Measurements from ENCODE around the gene CEP76.

CEP76 gene

GRCh38 chr18:12656938-12657683 is 45.4 kb downstream of the CEP76 start:
- TF ChIP-seq CTCF (IDR thresholded peaks at IDR 0.05; ENCODE audit: low read depth, low read length, missing control alignments), result no peak
- no peak for DNase-seq (ENCODE audit: low read depth)
- peak overlapping the region; percentile 53 for H3K4me3 ChIP-seq (ENCODE audit: low read depth, low read length)

- no peak overlapping the region; the same call in 1 of the 2 replicates for H3K4me3 ChIP-seq (ENCODE audit: low read depth, low read length)
- TF ChIP-seq CTCF (IDR thresholded peaks at IDR 0.05; ENCODE audit: low read depth, low read length, missing control alignments), result no peak
- DNase-seq (ENCODE audit: low read depth), result no peak
Observed at GRCh38 chr18:12656605-12656937, 46.0 kb downstream of the CEP76 start.

- no peak overlapping the region for H3K4me3 ChIP-seq (ENCODE audit: low read depth, low read length)
Observed at GRCh38 chr18:12654971-12655370, 47.6 kb downstream of the CEP76 start.

GRCh38 chr18:12652861-12653401 is 49.6 kb downstream of the CEP76 start:
- TF ChIP-seq CTCF (IDR thresholded peaks at IDR 0.05; ENCODE audit: low read depth, low read length, missing control alignments), result no peak
- H3K4me3 ChIP-seq (ENCODE audit: low read depth, low read length), result no peak overlapping the region
- no peak for DNase-seq (ENCODE audit: low read depth)

More at GRCh38 chr18:12654971-12655370, 47.6 kb downstream of the CEP76 start:
- DNase-seq (ENCODE audit: low read depth), result no peak
- TF ChIP-seq CTCF (IDR thresholded peaks at IDR 0.05; ENCODE audit: low read depth, low read length, missing control alignments), result no peak

- DNase-seq (ENCODE audit: low read depth), result no peak
- H3K4me3 ChIP-seq (ENCODE audit: low read depth, low read length), result no peak overlapping the region
- TF ChIP-seq CTCF (IDR thresholded peaks at IDR 0.05; ENCODE audit: low read depth, low read length, missing control alignments), result no peak
Observed at GRCh38 chr18:12651651-12652050, 50.9 kb downstream of the CEP76 start.

GRCh38 chr18:12647773-12648172 is 54.8 kb downstream of the CEP76 start:
- no peak for DNase-seq (ENCODE audit: low read depth)
- no peak overlapping the region for H3K4me3 ChIP-seq (ENCODE audit: low read depth, low read length)
- no peak for TF ChIP-seq CTCF (IDR thresholded peaks at IDR 0.05; ENCODE audit: low read depth, low read length, missing control alignments)

GRCh38 chr18:12645751-12646203 is 56.7 kb downstream of the CEP76 start:
- no peak overlapping the region for H3K4me3 ChIP-seq (ENCODE audit: low read depth, low read length)
- no peak for DNase-seq (ENCODE audit: low read depth)
- no peak for TF ChIP-seq CTCF (IDR thresholded peaks at IDR 0.05; ENCODE audit: low read depth, low read length, missing control alignments)
